HepG2 (cell line): Measurements from ENCODE around the gene SERPINF2. TPM values are rescaled to one million over a fixed set of nuclear protein-coding genes. Genes with fewer than 3 reads are reported as not detected.

Experiments
- ATF3 ChIP-seq: sonication (generic); formaldehyde crosslinking; IDR thresholded peaks from 2 replicates; pipeline ENCODE4 v1.4.0; 2020; ENCODE audit warnings: missing genetic modification reagents
- BORCS8-MEF2B ChIP-seq: sonication (generic); formaldehyde crosslinking; IDR thresholded peaks from 2 replicates; pipeline ENCODE4 v1.8.0; 2022; ENCODE audit warnings: mild to moderate bottlenecking, missing genetic modification reagents
- E2F1 ChIP-seq: sonication (generic); formaldehyde crosslinking; IDR thresholded peaks from 2 replicates; pipeline ENCODE4 v1.5.0; 2020; ENCODE audit warnings: missing genetic modification reagents
- FIP1L1 ChIP-seq: fragments of 200-400 bp; formaldehyde crosslinking; IDR thresholded peaks from 2 replicates; pipeline ENCODE4 v1.6.1; 2018; ENCODE audit warnings: low read depth, mild to moderate bottlenecking, low read length, moderate library complexity, borderline replicate concordance; ENCODE audit not compliant: insufficient read depth
- FLYWCH1 ChIP-seq: sonication (generic); formaldehyde crosslinking; IDR thresholded peaks from 2 replicates; pipeline ENCODE4 v1.8.1; 2023; ENCODE audit warnings: mild to moderate bottlenecking, missing genetic modification reagents
- GABPA ChIP-seq, 2 experiments: IDR thresholded peaks; 2 replicates each; pipeline ENCODE4 v1.6.1; 2011 to 2016; ENCODE audit warnings: low read depth in 2 of 2, low read length in 1 of 2, missing biosample characterization in 1 of 2, missing genetic modification characterization in 1 of 2
- KLF13 ChIP-seq: sonication (generic); formaldehyde crosslinking; IDR thresholded peaks from 2 replicates; pipeline ENCODE4 v1.4.0; 2020; ENCODE audit warnings: mild to moderate bottlenecking, missing genetic modification reagents
- NCOA1 ChIP-seq: sonication (generic); formaldehyde crosslinking; IDR thresholded peaks from 2 replicates; pipeline ENCODE4 v1.9.0; 2021; ENCODE audit warnings: missing genetic modification reagents
- POGZ ChIP-seq: sonication (generic); formaldehyde crosslinking; IDR thresholded peaks from 2 replicates; pipeline ENCODE4 v1.4.0; 2020; ENCODE audit warnings: mild to moderate bottlenecking, missing genetic modification reagents
- POLR2G ChIP-seq: fragments of 200-400 bp; formaldehyde crosslinking; IDR thresholded peaks from 2 replicates; pipeline ENCODE4 v1.6.1; 2018; ENCODE audit warnings: mild to moderate bottlenecking, low read depth, low read length, moderate library complexity
- RBM22 ChIP-seq: fragments of 200-400 bp; formaldehyde crosslinking; optimal IDR thresholded peaks from 2 replicates; pipeline ENCODE3; 2017; ENCODE audit warnings: mild to moderate bottlenecking, low read length, moderate library complexity
- RFX3 ChIP-seq: IDR thresholded peaks from 2 replicates; pipeline ENCODE4 v1.6.1; 2016; ENCODE audit warnings: missing biosample characterization, missing genetic modification reagents
- RORA ChIP-seq: sonication (generic); formaldehyde crosslinking; IDR thresholded peaks from 2 replicates; pipeline ENCODE4 v1.5.0; 2020; ENCODE audit warnings: mild to moderate bottlenecking, missing genetic modification reagents, moderate library complexity
- YEATS4 ChIP-seq: sonication (generic); formaldehyde crosslinking; IDR thresholded peaks from 2 replicates; pipeline ENCODE4 v1.4.0; 2020; ENCODE audit warnings: missing genetic modification reagents, borderline replicate concordance
- ZBTB7A ChIP-seq: sonication (generic); formaldehyde crosslinking; IDR thresholded peaks from 2 replicates; pipeline ENCODE4 v1.8.0; 2022; ENCODE audit warnings: mild to moderate bottlenecking, missing genetic modification reagents
- ZNF276 ChIP-seq: sonication (generic); formaldehyde crosslinking; IDR thresholded peaks from 2 replicates; pipeline ENCODE4 v1.4.0; 2020; ENCODE audit warnings: mild to moderate bottlenecking, low read depth, missing genetic modification reagents
- ZNF460 ChIP-seq: sonication (generic); formaldehyde crosslinking; IDR thresholded peaks from 2 replicates; pipeline ENCODE4 v1.5.1; 2020; ENCODE audit warnings: missing genetic modification reagents, mild to moderate bottlenecking, borderline replicate concordance
- ZNF7 ChIP-seq: IDR thresholded peaks from 2 replicates; pipeline ENCODE4 v1.6.1; 2016; ENCODE audit warnings: missing biosample characterization, missing genetic modification reagents
- ZNF766 ChIP-seq: sonication (generic); formaldehyde crosslinking; IDR thresholded peaks from 2 replicates; pipeline ENCODE4 v1.5.0; 2020; ENCODE audit warnings: missing genetic modification reagents, borderline replicate concordance
- ZSCAN25 ChIP-seq: sonication (generic); formaldehyde crosslinking; IDR thresholded peaks from 2 replicates; pipeline ENCODE4 v1.8.0; 2022; ENCODE audit warnings: mild to moderate bottlenecking, missing genetic modification reagents
- polyA plus RNA-seq, 8 experiments: library from polyadenylated mRNA; depleted of rRNA in 3 of 8; stranded (reverse) in 7 of 8; unstranded in 1 of 8; fragments of >200 nt; fragmentation: Illumina TruSeq in 4 of 8; extraction: Trizol in 4 of 8; gene quantifications; 2 replicates each; pipeline versions ENCODE4 v1.2.1 to v1.2.3, GENCODE V29; 2011 to 2016; ENCODE audit warnings: low read depth in 4 of 8, missing spikeins in 1 of 8, mixed read lengths in 1 of 8; ENCODE audit not compliant: insufficient read depth in 1 of 8
- total RNA-seq, 5 experiments: library from RNA; depleted of rRNA; stranded (reverse); fragments of >200 nt; fragmentation: Illumina TruSeq; extraction: Trizol; gene quantifications; 2 replicates each; pipeline ENCODE4 v1.2.3, GENCODE V29; 2016; ENCODE audit warnings: low read depth in 1 of 5
- TF ChIP-seq, protein P1 (sequence below): sonication (generic); formaldehyde crosslinking; IDR thresholded peaks from 2 replicates; pipeline ENCODE4 v1.5.0; 2020; ENCODE audit warnings: mild to moderate bottlenecking, low read depth, missing genetic modification reagents, borderline replicate concordance
- TF ChIP-seq, protein P2 (sequence below): sonication (generic); formaldehyde crosslinking; IDR thresholded peaks from 2 replicates; pipeline ENCODE4 v1.8.1; 2023; ENCODE audit warnings: missing genetic modification reagents, mild to moderate bottlenecking, borderline replicate concordance
- TF ChIP-seq, protein P3 (sequence below): sonication (generic); formaldehyde crosslinking; IDR thresholded peaks from 2 replicates; pipeline ENCODE4 v1.4.0; 2020; ENCODE audit warnings: missing genetic modification reagents

Gene SERPINF2
- total and polyA plus RNA-seq, 2 of the 13 experiments (the other 11 are each of a cell fraction or from before 2014, with no cell fraction given) = 309 to 548 TPM

- TF ChIP-seq ZSCAN25 (CRISPR knock-in tag) (peak; percentile 81; the same call in 1 of the 2 replicates), RORA (CRISPR knock-in tag) (no peak), ZNF276 (CRISPR knock-in tag) (no peak), KLF13 (peak; percentile 51; the same call in 1 of the 2 replicates), RFX3 (CRISPR knock-in tag) (no peak), ZBTB7A (CRISPR knock-in tag) (no peak), RBM22 (no peak), FIP1L1 (0 out of 2 replicates have a peak, but pooled peaks have one; percentile 68), NCOA1 (CRISPR knock-in tag) (no peak), POGZ (CRISPR knock-in tag) (no peak), ZNF7 (CRISPR knock-in tag) (no peak), ZNF460 (CRISPR knock-in tag) (no peak), BORCS8-MEF2B (CRISPR knock-in tag) (peak; percentile 26; the same call in 1 of the 2 replicates), YEATS4 (CRISPR knock-in tag) (peak; percentile 50; the same call in 1 of the 2 replicates), ZNF766 (CRISPR knock-in tag) (no peak), E2F1 (CRISPR knock-in tag) (no peak), FLYWCH1 (CRISPR knock-in tag) (no peak), ATF3 (CRISPR knock-in tag) (peak; percentile 80), POLR2G (peak; percentile 28; the same call in 1 of the 2 replicates), GABPA (IDR thresholded peaks at IDR 0.05; ENCODE audit: low read depth, low read length) (no peak), GABPA (CRISPR knock-in tag; IDR thresholded peaks at IDR 0.05; ENCODE audit: low read depth) (no peak; the same call in 1 of the 2 replicates)
- TF ChIP-seq, protein P1, sequence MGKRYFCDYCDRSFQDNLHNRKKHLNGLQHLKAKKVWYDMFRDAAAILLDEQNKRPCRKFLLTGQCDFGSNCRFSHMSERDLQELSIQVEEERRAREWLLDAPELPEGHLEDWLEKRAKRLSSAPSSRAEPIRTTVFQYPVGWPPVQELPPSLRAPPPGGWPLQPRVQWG (CRISPR knock-in tag) = no peak
- TF ChIP-seq, protein P2, sequence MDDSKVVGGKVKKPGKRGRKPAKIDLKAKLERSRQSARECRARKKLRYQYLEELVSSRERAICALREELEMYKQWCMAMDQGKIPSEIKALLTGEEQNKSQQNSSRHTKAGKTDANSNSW (CRISPR knock-in tag) = no peak
- TF ChIP-seq, protein P3, sequence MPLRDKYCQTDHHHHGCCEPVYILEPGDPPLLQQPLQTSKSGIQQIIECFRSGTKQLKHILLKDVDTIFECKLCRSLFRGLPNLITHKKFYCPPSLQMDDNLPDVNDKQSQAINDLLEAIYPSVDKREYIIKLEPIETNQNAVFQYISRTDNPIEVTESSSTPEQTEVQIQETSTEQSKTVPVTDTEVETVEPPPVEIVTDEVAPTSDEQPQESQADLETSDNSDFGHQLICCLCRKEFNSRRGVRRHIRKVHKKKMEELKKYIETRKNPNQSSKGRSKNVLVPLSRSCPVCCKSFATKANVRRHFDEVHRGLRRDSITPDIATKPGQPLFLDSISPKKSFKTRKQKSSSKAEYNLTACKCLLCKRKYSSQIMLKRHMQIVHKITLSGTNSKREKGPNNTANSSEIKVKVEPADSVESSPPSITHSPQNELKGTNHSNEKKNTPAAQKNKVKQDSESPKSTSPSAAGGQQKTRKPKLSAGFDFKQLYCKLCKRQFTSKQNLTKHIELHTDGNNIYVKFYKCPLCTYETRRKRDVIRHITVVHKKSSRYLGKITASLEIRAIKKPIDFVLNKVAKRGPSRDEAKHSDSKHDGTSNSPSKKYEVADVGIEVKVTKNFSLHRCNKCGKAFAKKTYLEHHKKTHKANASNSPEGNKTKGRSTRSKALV = no peak
Measured at GRCh38 chr17:1714980-1715802, 27.5 kb upstream of the SERPINF2 start (continued).
